GM19240 (cell line): ENCODE results near the gene BACH2.
"Not testable (repeated sequence)": the region's sequence is repeated elsewhere in the genome, so short reads cannot be mapped to it uniquely, and the experiment has no call there.

ENCODE experiments used
- DNase-seq: peaks from one replicate; pipeline ENCODE4 v3.0.0; 2011; ENCODE audit warnings: low spot score; ENCODE audit not compliant: insufficient read length

BACH2 gene

DNA sequence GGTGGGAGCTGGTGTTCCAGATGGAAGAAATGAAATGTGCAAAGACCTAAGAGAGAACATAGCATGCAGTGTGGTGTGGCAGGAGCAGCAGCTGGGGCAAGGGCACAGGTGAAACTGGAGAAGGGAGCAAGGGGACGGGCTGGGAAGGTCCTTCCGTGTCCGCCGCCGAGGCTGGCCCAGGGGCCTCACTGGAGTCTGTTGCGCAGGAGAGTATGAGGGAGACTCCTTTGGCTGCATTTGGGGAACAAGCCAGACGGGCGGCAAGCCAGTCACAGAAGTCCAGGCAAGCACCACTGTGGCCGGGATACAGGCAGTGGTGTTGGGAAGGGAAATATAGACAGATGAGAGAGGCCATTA lies 324.6 kb downstream of the BACH2 start:
- DNase-seq, result no peak

DNA sequence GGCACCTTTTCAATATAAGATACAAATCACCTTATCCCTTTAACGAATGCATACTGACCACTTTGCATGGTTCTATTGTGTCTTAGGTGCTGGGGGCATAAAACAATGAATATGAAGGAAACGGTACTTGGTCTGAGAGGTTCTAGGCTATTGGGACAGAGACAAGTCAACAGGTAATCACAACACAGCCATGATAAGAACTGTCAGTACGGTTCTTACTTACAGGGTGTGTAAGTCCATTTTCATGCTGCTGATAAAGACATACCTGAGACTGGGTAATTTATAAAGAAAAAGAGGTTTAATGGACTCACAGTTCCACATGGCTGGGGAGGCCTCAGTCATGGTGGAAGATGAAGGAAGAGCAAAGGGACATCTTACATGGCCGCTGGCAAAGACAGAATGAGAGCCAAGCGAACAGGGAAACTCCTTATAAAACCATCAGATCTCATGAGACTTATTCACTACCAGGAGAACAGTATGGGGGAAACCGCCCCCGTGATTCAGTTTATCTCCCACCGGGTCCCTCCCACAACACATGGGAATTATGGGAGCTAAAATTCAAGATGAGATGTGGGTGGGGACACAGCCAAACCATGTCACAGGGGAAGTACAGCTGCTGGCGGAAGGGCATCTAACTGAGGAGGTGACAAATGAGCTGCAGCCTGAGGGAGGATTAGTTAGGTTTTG lies 325.2 kb downstream of the BACH2 start:
- not testable (repeated sequence) for DNase-seq

DNA sequence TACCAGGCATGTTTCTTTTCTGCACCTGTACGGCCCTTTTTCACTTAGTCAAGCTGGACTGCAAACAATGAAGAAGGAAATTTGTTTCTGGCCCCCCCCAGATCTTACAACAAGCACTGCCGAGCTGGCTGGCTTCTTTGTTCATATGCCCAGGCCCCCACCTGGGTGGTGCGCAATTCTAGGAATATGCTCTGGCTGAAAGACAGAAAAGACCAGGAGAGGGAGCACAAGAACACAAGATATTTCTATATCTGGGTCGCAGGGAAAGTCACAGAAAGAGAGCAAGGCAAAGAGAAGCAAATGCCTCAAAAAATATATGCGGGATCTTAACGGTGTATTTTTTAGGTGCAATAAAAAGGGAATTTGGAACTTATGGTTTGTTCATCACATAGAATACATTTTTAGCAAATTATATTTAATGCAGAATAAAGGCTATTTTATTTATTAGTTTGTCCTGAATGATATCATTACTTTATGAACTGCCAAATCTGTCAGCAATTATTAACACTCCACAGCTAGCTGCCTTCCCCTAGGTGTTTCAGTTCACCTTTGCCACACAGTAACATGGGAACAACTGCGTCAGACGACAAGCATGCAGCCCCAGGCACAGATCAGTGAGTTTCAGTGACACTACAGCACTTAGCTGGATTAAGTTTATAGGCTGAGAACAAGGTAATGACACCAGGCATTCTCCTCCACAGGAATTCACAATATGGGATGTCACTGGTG lies 325.9 kb downstream of the BACH2 start:
- DNase-seq, result no peak

DNA sequence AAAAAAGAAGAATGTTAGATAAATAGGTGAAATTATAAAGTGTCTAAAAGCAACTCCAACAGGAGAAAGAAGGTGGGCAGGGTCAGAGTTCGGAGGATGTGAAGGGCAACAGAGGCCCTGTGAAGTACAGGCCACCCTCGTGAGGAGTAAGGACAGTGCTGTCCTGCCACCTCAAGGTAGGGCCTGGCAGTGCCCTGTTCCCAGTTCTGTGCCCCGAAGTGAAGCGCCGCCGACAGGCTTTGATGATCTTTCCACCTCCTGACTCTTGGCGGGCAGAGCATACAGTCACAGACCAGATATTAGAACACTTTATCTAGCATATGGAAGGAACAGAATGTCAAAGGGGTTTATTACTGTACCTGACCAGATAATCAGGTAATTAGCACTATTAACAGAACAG lies 326.6 kb downstream of the BACH2 start:
- DNase-seq, result no peak

DNA sequence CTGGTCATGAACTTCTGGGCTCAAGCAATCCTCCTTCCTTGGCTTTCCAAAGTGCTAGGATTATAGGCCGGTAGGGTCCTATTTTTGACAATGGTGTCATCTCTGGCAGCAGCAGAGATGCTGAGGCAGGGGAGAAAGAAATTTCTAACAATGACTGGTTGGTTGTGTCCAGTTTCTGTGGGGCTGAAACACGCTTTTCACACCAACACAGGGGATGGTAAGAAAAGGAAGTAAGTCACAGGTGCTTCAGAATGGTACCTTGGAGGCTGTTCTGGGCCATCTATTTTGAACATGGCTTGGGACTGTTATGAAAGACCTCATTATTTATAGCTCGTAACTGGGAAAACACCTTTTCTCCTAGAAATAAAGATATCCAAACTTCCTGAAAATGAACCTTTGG lies 329.7 kb downstream of the BACH2 start:
- no peak for DNase-seq

DNA sequence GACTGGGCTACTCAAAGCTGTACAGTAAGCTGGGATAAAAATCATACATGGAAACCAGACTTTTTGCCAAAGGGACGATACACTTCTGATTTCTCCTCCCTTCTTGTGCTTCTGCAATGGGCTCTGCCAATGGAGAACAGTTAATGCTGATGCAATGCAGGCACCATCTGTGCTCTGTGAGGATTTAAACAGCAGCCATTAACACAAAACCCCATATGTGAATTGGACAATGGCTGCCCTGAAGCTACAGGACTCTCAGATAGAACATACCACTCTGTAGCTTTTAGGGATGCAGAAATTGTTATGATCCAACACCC lies 330.5 kb downstream of the BACH2 start:
- no peak for DNase-seq

DNA sequence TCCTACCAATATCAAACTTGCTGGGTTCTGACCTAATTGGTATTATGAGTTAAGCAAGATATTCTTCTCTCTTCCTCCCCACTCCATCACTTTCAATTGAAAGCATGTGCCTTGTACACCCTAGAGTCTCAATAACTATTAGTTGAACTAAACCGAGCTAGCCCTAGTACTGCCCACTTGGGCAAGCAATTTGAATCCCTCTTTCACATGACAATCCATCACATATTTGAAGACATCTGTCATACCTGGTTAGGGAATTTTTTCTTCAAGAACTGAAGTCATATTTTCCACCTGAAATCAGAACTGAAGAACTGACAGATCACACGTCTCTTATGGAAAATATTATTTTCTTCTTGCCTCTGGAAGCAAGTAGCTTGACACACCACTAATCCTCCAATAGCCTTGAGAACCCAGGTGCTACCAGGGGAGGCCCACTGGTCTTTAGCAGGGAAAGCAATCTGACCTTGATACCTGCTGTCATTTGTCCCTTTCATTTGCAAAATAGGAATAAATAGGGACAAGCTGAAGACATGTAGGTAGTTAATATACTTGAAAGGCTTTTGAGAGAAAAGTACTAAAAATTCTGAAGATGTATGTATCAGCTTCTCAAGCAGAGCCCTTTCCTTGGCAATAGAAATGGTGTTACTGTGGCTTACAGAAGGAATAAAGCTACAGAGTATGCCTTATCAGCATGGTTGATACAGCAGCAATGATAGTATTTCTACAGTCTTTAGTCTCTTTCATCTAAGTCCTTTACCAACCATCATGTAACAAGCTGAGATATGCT lies 331.0 kb downstream of the BACH2 start:
- no peak for DNase-seq

DNA sequence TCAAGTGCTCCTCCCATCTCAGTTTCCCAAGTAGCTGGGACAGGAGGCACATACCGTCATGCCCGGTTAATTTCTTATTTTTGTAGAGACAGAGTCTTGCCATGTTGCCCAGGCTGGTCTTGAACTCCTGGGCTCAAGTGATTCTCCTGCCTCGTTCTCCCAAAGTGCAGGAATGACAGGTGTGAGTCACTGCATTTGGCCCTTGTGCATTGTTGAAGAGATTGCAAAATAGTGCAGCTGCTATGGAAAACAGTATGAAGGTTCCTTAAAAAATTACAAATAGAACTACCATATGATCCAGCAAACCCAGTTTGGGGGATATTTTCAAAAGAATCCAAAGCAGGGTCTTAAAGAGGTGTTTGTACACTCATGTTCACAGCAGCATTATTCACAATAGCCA lies 333.3 kb downstream of the BACH2 start:
- no peak for DNase-seq

DNA sequence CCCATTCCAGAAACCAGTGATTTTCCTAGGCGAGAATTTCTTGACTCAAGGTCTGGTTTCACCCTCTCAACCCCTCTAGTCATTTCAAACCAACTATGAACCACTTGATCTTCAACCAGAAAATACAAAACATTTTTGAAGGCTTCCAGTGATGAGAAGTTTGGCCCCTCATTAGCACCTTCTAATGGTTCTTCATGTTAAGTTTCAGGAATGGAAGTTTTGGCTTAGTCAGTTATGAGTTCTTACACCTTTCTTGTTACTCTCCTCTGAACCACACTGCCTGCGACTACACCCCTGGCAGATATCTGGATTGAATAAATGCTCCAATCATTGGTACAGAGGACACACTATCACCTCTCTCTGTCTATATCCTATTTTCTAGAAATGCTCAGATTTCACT lies 335.2 kb downstream of the BACH2 start:
- DNase-seq, result no peak

DNA sequence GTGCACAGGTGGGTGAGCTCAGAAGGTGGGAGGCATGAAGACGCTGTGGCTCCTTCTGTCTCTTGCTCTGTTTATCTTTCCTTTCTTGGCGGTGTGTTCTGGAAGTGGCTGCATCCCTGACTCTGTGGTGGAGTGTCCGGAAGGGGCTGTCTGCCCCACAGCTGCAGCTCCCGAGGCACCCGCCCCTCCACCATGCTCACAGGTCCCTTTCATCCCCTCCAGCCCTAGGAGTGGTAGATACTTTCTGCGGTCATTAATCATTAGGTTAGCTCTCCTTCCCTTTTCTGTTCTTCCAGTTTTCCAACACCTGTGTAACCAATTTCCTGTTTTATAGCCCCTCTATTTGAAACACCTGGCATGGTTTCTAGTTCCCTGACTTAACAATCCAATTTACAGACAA lies 336.8 kb downstream of the BACH2 start:
- no peak for DNase-seq

DNA sequence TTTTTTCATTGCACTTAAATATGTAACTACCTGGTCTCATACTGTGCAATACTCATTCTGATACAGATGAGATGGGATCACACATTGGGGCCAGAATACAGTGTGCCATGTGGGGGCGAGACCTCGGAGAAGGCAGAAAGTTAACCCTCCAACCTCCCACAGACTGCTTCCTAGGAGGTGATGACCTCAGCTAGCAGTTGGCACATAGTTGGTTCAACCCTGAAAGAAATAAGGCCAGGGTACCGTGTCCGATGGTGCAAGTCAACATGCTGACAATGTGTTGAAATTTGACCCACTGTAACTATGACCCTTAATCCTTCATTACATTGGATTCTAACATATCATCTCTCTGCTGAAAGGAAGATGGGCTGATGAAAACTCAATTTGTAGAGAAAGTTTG lies 340.5 kb downstream of the BACH2 start:
- DNase-seq, result no peak

DNA sequence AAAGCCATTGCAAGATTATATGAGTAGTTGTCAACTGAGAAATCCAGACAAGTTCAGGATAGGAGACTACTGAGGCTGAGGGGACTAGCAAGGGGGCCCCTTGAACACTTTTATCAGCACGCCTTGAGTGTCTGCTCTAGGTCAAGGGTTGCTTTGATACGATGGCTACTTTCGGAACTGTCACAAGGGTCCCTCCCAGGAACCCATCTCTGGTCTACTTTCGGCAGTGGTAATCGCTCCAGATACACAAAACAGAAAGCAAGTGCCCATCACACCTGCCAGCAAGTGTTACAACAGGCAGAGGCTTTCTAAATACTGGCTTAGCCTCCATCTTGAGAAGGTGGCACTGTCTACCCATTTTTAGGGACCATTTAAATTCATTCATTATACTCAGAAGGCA lies 341.3 kb downstream of the BACH2 start:
- no peak for DNase-seq

DNA sequence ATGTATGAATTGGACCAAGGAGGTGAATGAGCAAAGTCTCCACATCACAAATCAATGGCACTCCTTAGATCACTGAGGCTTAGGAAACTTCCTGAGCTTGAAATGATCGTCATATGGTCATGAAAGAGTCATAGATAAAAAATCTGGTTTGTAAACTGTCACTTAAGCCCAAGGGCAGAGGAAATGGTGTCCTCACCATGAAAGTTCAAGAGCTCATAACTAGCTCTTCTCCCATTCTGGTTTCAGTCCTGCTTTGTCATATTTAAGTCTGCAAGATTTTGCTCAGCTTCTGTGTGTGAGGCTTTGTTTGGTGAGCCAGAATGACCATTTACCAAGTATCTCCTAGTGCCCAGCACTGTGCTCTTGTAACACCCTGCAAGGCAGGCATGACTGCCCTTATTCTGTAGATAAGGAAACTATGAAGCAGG lies 341.9 kb downstream of the BACH2 start:
- no peak for DNase-seq

DNA sequence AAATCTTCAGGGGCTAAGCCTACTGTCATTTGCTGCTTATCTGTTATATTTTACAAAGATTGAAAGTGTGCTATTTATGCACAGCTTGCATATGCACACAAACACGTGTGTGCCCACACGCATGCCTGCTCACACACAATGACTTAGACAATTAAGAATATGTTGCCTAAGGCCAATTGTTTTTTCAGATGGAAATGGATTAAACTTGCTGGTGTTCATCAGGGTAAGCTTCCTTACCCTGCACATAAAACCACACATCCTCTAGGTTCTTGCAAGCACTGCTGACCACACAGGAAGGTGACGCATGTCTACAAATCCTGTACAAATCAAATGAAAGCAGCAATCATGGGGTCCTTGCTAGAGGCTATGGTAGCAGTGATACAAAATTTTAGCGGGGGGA lies 344.0 kb downstream of the BACH2 start:
- DNase-seq, result no peak

DNA sequence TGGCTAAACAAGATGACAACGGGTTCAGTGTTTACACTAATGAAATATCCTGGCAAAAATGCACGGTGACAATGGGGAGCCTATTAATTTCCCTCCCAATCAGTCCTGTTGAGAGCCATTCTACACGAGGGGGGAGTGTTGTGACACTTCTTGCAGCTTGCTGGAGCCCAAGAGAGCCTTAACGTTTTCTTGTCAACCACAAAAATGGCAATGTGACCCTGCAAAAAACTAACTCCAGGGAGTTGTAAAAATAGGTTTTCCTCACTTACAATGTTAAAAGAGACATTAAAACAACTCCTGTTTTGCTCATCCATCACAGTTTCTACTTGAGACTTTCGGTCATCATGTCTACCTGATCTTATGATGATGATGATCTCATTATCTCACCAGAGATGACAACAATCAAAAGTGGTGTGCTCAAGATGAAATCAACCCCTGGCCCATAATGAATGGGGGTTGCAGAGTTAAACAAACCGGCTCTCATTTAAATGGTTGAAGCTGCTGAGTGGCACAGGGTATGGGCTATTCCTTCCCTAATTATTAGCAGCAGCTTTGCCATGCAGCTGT lies 344.5 kb downstream of the BACH2 start:
- DNase-seq, result no peak

DNA sequence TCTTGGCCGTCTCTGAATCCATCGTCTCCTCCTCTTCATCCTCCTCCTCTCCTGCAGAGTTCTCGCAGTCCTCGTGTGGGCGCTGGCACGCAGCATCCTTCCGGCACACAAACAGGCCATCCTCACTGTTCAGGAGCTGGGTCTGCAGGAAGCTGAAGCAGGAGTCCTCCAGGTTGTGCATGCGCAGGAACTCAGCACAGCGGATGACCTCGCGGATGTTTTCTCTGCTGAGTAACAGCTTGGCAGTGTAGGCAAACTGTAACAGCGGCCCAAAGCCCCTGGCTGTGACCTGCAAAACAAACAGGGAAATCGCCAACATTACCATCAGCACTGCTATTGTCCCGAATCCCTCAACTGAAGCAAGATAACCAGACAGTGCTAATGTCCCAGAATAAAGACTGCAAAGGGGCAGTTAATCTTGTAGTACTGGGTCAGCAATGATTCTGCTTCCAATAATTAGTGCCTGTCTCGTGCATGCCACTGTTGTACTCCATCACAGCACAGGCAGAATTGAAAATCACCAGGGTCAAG lies 345.0 kb downstream of the BACH2 start:
- DNase-seq, result no peak

DNA sequence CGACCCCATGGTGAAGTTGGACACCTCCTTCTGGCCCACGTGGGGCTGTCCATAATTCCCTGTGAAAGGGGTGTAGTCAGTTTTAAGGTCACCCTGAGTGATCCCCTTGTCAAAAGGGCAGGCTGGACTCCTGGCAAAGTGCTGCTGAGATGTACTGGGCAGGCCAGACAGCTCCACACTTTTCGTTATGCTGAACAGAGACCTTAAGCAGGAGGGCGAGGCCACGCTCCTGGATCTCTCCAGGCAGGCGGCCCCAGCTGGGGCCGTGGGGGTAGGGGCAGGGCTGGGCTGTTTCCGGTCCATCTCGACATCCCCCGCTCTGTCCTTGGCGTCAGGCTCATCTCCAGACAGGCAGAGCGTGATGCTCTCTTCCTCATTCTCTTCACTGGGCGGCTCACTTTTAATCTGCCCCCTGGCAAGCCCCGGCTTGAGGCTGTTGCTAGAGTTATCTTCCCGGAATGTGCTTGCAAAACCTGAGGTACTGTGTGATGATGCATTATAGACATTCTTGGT lies 345.7 kb downstream of the BACH2 start:
- no peak for DNase-seq

DNA sequence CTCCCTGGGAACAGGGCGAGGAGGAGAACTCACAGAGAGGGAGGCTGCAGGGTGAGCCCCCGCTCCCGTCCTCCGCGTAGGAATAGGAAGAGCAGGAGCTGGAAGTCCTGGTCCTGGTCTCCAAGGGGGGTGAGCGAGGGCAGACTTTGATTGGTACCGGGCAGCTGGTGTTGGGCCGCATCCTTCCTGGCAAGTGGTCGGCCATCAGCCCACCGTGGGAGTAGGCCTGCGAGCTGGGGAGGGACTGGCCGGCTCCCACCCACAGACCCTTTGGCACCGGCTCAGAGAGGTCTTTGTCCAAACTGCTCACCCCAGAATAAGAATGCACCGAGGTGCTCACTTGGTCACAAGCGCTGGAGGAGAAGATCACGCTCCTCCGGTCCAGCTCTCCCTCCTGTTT lies 346.2 kb downstream of the BACH2 start:
- DNase-seq, result no peak

DNA sequence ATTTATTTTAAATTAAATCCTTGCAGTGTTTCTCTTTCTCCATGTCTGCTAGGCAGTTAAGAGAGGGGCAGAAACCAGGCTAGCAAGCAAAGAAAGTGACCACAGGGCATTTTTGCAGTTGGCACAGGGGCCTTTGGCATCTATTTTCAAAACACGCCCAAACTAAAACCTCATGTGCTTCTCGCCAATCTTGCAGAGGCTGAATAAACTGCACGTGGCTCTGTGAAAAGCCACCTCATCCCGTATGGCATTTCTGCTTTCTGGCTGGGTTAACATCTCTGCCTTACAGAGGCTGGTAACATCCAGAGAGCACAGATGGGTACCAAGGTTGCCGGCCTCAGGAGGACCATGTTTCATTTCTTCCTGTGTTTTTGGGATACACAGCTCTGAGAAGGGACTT lies 347.8 kb downstream of the BACH2 start:
- no peak for DNase-seq

DNA sequence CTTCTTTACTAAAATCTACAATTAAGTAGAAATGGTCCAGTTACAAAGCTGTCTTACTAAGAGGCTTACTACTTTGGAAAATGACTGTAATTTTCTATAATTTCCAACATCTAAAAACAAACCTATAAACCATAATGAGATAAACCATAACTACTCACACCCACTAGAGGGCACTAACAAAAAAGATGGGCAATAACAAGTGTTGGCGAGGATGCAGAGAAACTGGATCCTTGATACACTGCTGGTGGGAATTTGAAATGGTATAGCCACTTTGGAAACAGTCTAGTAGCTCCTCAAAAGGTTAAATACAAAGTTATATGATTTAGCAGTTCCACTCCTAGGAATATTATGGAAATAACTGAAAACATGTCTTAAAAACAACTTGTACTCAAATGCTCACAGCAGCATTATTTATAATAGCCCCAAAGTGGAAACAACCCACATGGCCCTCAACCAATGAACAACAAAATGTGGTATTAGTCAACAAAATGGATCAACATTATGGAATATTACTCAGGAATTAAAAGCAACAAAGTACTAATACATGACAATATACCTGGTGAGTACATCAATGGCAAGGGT lies 351.7 kb downstream of the BACH2 start:
- no peak for DNase-seq

DNA sequence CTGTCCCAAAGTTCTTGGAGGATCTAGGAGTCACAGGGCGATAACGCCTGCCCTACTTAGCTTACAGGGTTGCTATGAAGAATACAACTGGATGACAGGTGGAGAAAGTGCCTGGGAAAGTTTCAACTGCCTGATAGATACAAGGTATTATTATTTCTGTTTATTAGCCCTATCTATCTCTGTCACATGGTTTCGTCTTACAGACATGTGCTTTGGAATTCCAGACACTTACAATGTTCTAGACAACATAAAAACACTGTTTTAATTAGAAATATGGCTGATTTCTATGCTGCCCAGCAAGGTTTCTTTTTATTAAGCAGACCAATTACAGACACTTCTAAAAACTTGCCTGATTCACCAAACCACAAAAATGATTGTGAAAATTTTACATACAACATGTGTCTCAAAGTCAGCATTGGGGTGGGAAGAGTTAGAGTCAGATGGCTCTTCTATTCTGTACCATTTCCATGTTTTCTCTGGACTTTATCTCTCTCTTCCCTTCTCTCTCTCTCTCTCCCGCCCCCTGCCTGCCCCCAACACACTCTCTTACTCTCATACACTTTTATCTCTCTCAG lies 352.4 kb downstream of the BACH2 start:
- DNase-seq, result no peak
